WTC11 (cell line): ENCODE data around the gene ALG11. TPM values are rescaled to one million over a fixed set of nuclear protein-coding genes. Genes with fewer than 3 reads are reported as not detected.

ENCODE experiments used
- ATAC-seq: fragments of 200-7000 bp; cut with Tn5 transposase; 2 replicates; pipeline ENCODE4 v1.10.0; 2021; ENCODE audit warnings: mild to moderate bottlenecking, moderate library complexity
- CTCF ChIA-PET: fragments of 300-600 bp; sonication (Branson Sonifier 250); formaldehyde crosslinking; loops from one replicate; lab custom pipeline; 2021; ENCODE audit warnings: antibody characterized with exemption; lab: Charles Lee
- POLR2A ChIA-PET: fragments of 350-600 bp; sonication (Branson Sonifier 250); formaldehyde crosslinking; loops from one replicate; lab custom pipeline; 2021; ENCODE audit warnings: antibody characterized with exemption; lab: Charles Lee
- DNase-seq: peaks from one replicate; pipeline ENCODE4 v3.0.0; 2021; ENCODE audit warnings: low spot score
- H3K27ac Mint-ChIP-seq: 2 replicates; pipeline ENCODE4 v1.8.0; 2021; ENCODE audit warnings: mixed read lengths
- H3K27me3 Mint-ChIP-seq: 2 replicates; pipeline ENCODE4 v1.8.0; 2021; ENCODE audit warnings: low read depth, mild to moderate bottlenecking, moderate library complexity, mixed read lengths
- H3K36me3 Mint-ChIP-seq: 2 replicates; pipeline ENCODE4 v1.8.0; 2021; ENCODE audit warnings: mixed read lengths
- H3K4me1 Mint-ChIP-seq: 2 replicates; pipeline ENCODE4 v1.8.0; 2022; ENCODE audit warnings: mixed read lengths
- H3K4me3 Mint-ChIP-seq: 2 replicates; pipeline ENCODE4 v1.8.0; 2021; ENCODE audit warnings: mild to moderate bottlenecking, moderate library complexity, mixed read lengths
- H3K9me3 Mint-ChIP-seq: 2 replicates; pipeline ENCODE4 v1.8.0; 2021; ENCODE audit warnings: mixed read lengths
- ATF1 ChIP-seq: sonication (generic); formaldehyde crosslinking; IDR thresholded peaks from 2 replicates; pipeline ENCODE4 v1.8.1; 2023; ENCODE audit warnings: mild to moderate bottlenecking, moderate library complexity, missing genetic modification reagents
- ATF3 ChIP-seq: sonication (generic); formaldehyde crosslinking; conservative IDR thresholded peaks from 2 replicates; pipeline ENCODE4 v1.8.1; 2022; ENCODE audit warnings: mild to moderate bottlenecking, missing genetic modification reagents
- CDX4 ChIP-seq: fragments of 250-450 bp; sonication (Bioruptor Pico); IDR thresholded peaks from 2 replicates; pipeline ENCODE4 v1.9.0; 2021; ENCODE audit warnings: moderate library complexity, mild to moderate bottlenecking, inconsistent platforms, borderline replicate concordance
- CREB1 ChIP-seq: sonication (generic); formaldehyde crosslinking; IDR thresholded peaks from 2 replicates; pipeline ENCODE4 v1.8.0; 2023; ENCODE audit warnings: mild to moderate bottlenecking, missing genetic modification reagents
- FOXJ3 ChIP-seq: sonication (generic); formaldehyde crosslinking; IDR thresholded peaks from 2 replicates; pipeline ENCODE4 v1.9.0; 2021; ENCODE audit warnings: missing genetic modification reagents, mild to moderate bottlenecking, borderline replicate concordance
- FOXK1 ChIP-seq: sonication (generic); formaldehyde crosslinking; IDR thresholded peaks from 2 replicates; pipeline ENCODE4 v1.8.0; 2022; ENCODE audit warnings: mild to moderate bottlenecking, moderate library complexity, missing genetic modification reagents
- GABPB1 ChIP-seq: sonication (generic); formaldehyde crosslinking; IDR thresholded peaks from 2 replicates; pipeline ENCODE4 v1.8.1; 2023; ENCODE audit warnings: mild to moderate bottlenecking, missing genetic modification reagents
- GRHL2 ChIP-seq: fragments of 250-450 bp; sonication (Bioruptor Pico); IDR thresholded peaks from 2 replicates; pipeline ENCODE4 v1.8.0; 2022; ENCODE audit warnings: mild to moderate bottlenecking, moderate library complexity; ENCODE audit not compliant: insufficient replicate concordance, severe bottlenecking
- IRF1 ChIP-seq: sonication (generic); formaldehyde crosslinking; IDR thresholded peaks from 2 replicates; pipeline ENCODE4 v1.8.0; 2023; ENCODE audit warnings: missing genetic modification reagents
- PRDM15 ChIP-seq: sonication (generic); formaldehyde crosslinking; IDR thresholded peaks from 2 replicates; pipeline ENCODE4 v1.8.0; 2022; ENCODE audit warnings: missing genetic modification reagents
- TEAD4 ChIP-seq: sonication (generic); formaldehyde crosslinking; IDR thresholded peaks from 2 replicates; pipeline ENCODE4 v1.8.0; 2022; ENCODE audit warnings: mild to moderate bottlenecking, missing genetic modification reagents
- ZBTB21 ChIP-seq: sonication (generic); formaldehyde crosslinking; IDR thresholded peaks from 2 replicates; pipeline ENCODE4 v1.8.1; 2023; ENCODE audit warnings: mild to moderate bottlenecking, missing genetic modification reagents, borderline replicate concordance
- ZMAT4 ChIP-seq: fragments of 250-450 bp; sonication (Bioruptor Pico); IDR thresholded peaks from 2 replicates; pipeline ENCODE4 v1.9.0; 2021; ENCODE audit warnings: mild to moderate bottlenecking
- ZNF121 ChIP-seq: sonication (generic); formaldehyde crosslinking; IDR thresholded peaks from 2 replicates; pipeline ENCODE4 v1.8.0; 2023; ENCODE audit warnings: missing genetic modification reagents
- ZNF219 ChIP-seq: sonication (generic); formaldehyde crosslinking; IDR thresholded peaks from 2 replicates; pipeline ENCODE4 v1.8.0; 2023; ENCODE audit warnings: missing genetic modification reagents, mild to moderate bottlenecking, borderline replicate concordance
- ZNF263 ChIP-seq: sonication (generic); formaldehyde crosslinking; IDR thresholded peaks from 2 replicates; pipeline ENCODE4 v1.8.1; 2022; ENCODE audit warnings: low read depth, mild to moderate bottlenecking, moderate library complexity, missing genetic modification reagents
- ZNF396 ChIP-seq: fragments of 250-450 bp; sonication (Bioruptor Pico); IDR thresholded peaks from 2 replicates; pipeline ENCODE4 v1.8.0; 2021; ENCODE audit warnings: mild to moderate bottlenecking, moderate library complexity, borderline replicate concordance
- ZNF416 ChIP-seq: fragments of 250-450 bp; sonication (Bioruptor Pico); IDR thresholded peaks from 2 replicates; pipeline ENCODE4 v1.9.0; 2021; ENCODE audit warnings: mild to moderate bottlenecking, inconsistent platforms
- total RNA-seq: library from RNA; stranded (reverse); gene quantifications from 3 replicates; pipeline ENCODE4 v1.2.3, GENCODE V29; 2021
- TF ChIP-seq, protein P1 (sequence below): fragments of 250-450 bp; sonication (Bioruptor Pico); IDR thresholded peaks from 2 replicates; pipeline ENCODE4 v2.1.2; 2022; ENCODE audit warnings: mild to moderate bottlenecking, moderate library complexity
- TF ChIP-seq, protein P2 (sequence below): sonication (generic); formaldehyde crosslinking; IDR thresholded peaks from 2 replicates; pipeline ENCODE4 v1.8.1; 2023; ENCODE audit warnings: mild to moderate bottlenecking, missing genetic modification reagents, borderline replicate concordance
- TF ChIP-seq, protein P3 (sequence below): sonication (generic); formaldehyde crosslinking; IDR thresholded peaks from 2 replicates; pipeline ENCODE4 v1.8.1; 2023; ENCODE audit warnings: mild to moderate bottlenecking, missing genetic modification reagents

The ALG11 gene
- total RNA-seq, 1 experiment from 2014 or later = 40.6 TPM

DNA sequence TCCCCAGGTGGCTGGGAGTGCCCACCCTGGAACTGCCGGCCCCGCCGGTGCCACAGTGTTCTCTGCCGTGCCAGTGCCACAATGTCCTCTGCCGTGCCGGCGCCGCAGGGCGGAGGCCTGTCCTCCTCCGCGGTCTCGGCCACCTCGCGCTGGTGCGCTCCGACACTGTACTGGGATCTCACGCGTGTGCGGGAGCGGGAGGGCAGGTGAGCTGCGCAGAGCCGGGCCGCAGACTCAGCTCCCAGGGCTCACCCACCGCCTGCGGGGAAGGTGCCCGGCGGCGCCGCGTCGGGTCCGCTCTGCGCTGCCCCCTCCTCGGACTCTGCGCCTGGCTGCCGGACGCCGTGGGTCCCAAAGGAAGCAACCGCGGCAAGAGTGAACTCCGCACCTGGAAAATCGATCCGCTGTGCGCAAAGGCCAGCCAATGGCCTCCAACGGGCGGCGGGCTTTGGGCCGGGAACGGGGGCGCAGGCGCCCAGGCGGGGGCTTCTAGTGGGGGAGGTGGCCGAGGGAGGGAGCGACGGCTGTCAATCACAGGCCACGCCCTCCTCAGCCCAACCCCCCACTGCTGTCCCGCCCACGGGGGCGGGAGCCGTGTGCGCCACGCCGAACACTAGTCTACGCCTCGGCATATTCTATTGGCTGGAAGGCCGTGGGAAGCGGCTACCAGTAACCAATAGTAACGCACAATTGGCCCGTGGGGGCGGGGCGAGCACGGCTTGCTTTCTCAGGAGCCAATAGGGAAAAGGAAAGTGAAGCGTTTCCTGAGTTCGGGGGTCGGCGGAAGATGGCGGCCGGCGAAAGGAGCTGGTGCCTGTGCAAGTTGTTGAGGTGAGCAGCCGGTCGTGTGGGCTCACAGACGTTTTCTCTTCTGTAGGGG, at the start of gene ALG11 (continued):
- TF ChIP-seq PRDM15 (peak; percentile 30; the same call in 1 of the 2 replicates), ZBTB21 (CRISPR knock-in tag) (peak; percentile 49; the same call in 1 of the 2 replicates), ATF3 (CRISPR knock-in tag) (no peak), CREB1 (CRISPR knock-in tag) (no peak), ZNF219 (CRISPR knock-in tag) (no peak), GRHL2 (CRISPR knock-in tag) (no peak), ZNF121 (CRISPR knock-in tag) (no peak)
- TF ChIP-seq, protein P1, sequence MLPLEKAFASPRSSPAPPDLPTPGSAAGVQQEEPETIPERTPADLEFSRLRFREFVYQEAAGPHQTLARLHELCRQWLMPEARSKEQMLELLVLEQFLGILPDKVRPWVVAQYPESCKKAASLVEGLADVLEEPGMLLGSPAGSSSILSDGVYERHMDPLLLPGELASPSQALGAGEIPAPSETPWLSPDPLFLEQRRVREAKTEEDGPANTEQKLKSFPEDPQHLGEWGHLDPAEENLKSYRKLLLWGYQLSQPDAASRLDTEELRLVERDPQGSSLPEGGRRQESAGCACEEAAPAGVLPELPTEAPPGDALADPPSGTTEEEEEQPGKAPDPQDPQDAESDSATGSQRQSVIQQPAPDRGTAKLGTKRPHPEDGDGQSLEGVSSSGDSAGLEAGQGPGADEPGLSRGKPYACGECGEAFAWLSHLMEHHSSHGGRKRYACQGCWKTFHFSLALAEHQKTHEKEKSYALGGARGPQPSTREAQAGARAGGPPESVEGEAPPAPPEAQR = no peak
- TF ChIP-seq, protein P2, sequence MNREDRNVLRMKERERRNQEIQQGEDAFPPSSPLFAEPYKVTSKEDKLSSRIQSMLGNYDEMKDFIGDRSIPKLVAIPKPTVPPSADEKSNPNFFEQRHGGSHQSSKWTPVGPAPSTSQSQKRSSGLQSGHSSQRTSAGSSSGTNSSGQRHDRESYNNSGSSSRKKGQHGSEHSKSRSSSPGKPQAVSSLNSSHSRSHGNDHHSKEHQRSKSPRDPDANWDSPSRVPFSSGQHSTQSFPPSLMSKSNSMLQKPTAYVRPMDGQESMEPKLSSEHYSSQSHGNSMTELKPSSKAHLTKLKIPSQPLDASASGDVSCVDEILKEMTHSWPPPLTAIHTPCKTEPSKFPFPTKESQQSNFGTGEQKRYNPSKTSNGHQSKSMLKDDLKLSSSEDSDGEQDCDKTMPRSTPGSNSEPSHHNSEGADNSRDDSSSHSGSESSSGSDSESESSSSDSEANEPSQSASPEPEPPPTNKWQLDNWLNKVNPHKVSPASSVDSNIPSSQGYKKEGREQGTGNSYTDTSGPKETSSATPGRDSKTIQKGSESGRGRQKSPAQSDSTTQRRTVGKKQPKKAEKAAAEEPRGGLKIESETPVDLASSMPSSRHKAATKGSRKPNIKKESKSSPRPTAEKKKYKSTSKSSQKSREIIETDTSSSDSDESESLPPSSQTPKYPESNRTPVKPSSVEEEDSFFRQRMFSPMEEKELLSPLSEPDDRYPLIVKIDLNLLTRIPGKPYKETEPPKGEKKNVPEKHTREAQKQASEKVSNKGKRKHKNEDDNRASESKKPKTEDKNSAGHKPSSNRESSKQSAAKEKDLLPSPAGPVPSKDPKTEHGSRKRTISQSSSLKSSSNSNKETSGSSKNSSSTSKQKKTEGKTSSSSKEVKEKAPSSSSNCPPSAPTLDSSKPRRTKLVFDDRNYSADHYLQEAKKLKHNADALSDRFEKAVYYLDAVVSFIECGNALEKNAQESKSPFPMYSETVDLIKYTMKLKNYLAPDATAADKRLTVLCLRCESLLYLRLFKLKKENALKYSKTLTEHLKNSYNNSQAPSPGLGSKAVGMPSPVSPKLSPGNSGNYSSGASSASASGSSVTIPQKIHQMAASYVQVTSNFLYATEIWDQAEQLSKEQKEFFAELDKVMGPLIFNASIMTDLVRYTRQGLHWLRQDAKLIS (CRISPR knock-in tag) = no peak
- TF ChIP-seq, protein P3, sequence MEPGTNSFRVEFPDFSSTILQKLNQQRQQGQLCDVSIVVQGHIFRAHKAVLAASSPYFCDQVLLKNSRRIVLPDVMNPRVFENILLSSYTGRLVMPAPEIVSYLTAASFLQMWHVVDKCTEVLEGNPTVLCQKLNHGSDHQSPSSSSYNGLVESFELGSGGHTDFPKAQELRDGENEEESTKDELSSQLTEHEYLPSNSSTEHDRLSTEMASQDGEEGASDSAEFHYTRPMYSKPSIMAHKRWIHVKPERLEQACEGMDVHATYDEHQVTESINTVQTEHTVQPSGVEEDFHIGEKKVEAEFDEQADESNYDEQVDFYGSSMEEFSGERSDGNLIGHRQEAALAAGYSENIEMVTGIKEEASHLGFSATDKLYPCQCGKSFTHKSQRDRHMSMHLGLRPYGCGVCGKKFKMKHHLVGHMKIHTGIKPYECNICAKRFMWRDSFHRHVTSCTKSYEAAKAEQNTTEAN = no peak

DNA sequence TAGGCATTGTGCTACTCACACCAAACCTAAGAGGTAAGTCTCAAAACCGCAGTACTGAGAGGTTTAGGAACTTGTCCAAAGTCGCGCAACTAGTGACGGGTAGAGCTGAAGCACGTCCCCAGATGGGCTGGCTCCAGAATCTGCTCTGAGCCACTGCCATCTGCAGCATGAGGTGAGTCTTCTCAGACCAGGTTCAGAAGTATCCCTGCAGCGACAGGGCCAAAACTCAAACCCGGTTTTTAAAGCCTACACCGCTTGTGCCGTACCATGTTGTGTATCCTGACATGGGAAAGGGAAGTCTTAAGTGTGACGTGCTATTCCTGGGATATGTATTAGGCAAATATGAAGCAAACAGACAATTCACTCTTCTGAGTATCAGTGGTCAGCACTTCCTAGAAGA, 46.0 kb upstream of the ALG11 start:
- no peaks in the 10 kb centered on the region for H3K27me3 Mint-ChIP-seq
- H3K36me3 Mint-ChIP-seq = no peaks in the 10 kb centered on the region
- ChIA-PET CTCF (interaction anchor here (1.4 to 4.5 kb wide), 2 partner anchors 53 to 162 kb away, joined by 3 to 16 read pairs; partner anchors contain the start of gene NEK5), POLR2A (no interaction called here)
- ATAC-seq = no peak
- H3K27ac Mint-ChIP-seq = no peak overlapping the region
- no peaks in the 10 kb centered on the region for H3K4me1 Mint-ChIP-seq
- no peak overlapping the region for H3K4me3 Mint-ChIP-seq
- no peak for DNase-seq
- H3K9me3 Mint-ChIP-seq = no peaks in the 10 kb centered on the region
- TF ChIP-seq FOXK1 (CRISPR knock-in tag) (no peak), GABPB1 (CRISPR knock-in tag) (no peak), ATF1 (CRISPR knock-in tag) (no peak), FOXJ3 (CRISPR knock-in tag) (no peak), ZNF396 (no peak), ZNF416 (CRISPR knock-in tag) (no peak), ZMAT4 (no peak), ZNF263 (CRISPR knock-in tag) (no peak), CDX4 (no peak), IRF1 (CRISPR knock-in tag) (no peak), TEAD4 (no peak)
